Measurements from ENCODE around the gene ZSCAN16.
"Not testable (repeated sequence)": the region's sequence is repeated elsewhere in the genome, so short reads cannot be mapped to it uniquely, and the experiment has no call there.

ZSCAN16 gene

GRCh38 chr6:28118217-28118616 lies 6.2 kb upstream of the ZSCAN16 start:
- Histone ChIP-seq H3K4me3 (IDR thresholded peaks at IDR 0.05; ENCODE audit: insufficient read depth, low read depth, low read length) (no peak overlapping the region), H3K36me3 (ENCODE audit: insufficient read depth) (no peaks in the 10 kb centered on the region), H2AFZ (ENCODE audit: low read depth) (no peak overlapping the region), H4K20me1 (ENCODE audit: insufficient read depth) (no peaks in the 10 kb centered on the region), H3K4me1 (ENCODE audit: low read depth, poor library complexity, severe bottlenecking) (no peaks in the 10 kb centered on the region), H3K9ac (no peak overlapping the region), H3K27me3 (ENCODE audit: insufficient read depth, low read depth) (no peaks in the 10 kb centered on the region), H3K79me2 (ENCODE audit: insufficient read depth, low read depth) (no peaks in the 10 kb centered on the region), H3K27ac (no peak overlapping the region), H3K4me2 (no peak overlapping the region)
- no peak for TF ChIP-seq CTCF (conservative IDR thresholded peaks at IDR 0.05; ENCODE audit: low read depth, low read length)

GRCh38 chr6:28121876-28122275 lies 2.5 kb upstream of the ZSCAN16 start:
- Histone ChIP-seq H3K36me3 (ENCODE audit: insufficient read depth) (no peaks in the 10 kb centered on the region), H3K27ac (no peak overlapping the region), H3K4me1 (ENCODE audit: low read depth, poor library complexity, severe bottlenecking) (peaks cover 12% of the 10 kb centered on the region), H4K20me1 (ENCODE audit: insufficient read depth) (no peaks in the 10 kb centered on the region), H3K4me2 (no peak overlapping the region), H3K79me2 (ENCODE audit: insufficient read depth, low read depth) (no peaks in the 10 kb centered on the region), H3K27me3 (ENCODE audit: insufficient read depth, low read depth) (no peaks in the 10 kb centered on the region), H2AFZ (ENCODE audit: low read depth) (no peak overlapping the region), H3K9ac (no peak overlapping the region), H3K4me3 (IDR thresholded peaks at IDR 0.05; ENCODE audit: insufficient read depth, low read depth, low read length) (no peak overlapping the region)
- no peak for TF ChIP-seq CTCF (conservative IDR thresholded peaks at IDR 0.05; ENCODE audit: low read depth, low read length)

- H3K4me3 ChIP-seq (IDR thresholded peaks at IDR 0.05; ENCODE audit: insufficient read depth, low read depth, low read length); H3K9ac ChIP-seq; H3K4me2 ChIP-seq; H2AFZ ChIP-seq (ENCODE audit: low read depth); H4K20me1 ChIP-seq (ENCODE audit: insufficient read depth); H3K79me2 ChIP-seq (ENCODE audit: insufficient read depth, low read depth); H3K36me3 ChIP-seq (ENCODE audit: insufficient read depth); H3K27ac ChIP-seq; H3K27me3 ChIP-seq (ENCODE audit: insufficient read depth, low read depth): not testable (repeated sequence)
- H3K4me1 ChIP-seq (ENCODE audit: low read depth, poor library complexity, severe bottlenecking) = peaks cover 12% of the 10 kb centered on the region
Observed at GRCh38 chr6:28122283-28122682, 2.1 kb upstream of the ZSCAN16 start.

- Histone ChIP-seq H4K20me1 (ENCODE audit: insufficient read depth) (no peaks in the 10 kb centered on the region), H2AFZ (ENCODE audit: low read depth) (peak overlapping the region; percentile 58), H3K4me1 (ENCODE audit: low read depth, poor library complexity, severe bottlenecking) (peaks cover 12% of the 10 kb centered on the region), H3K27ac (no peak overlapping the region), H3K27me3 (ENCODE audit: insufficient read depth, low read depth) (no peaks in the 10 kb centered on the region), H3K79me2 (ENCODE audit: insufficient read depth, low read depth) (no peaks in the 10 kb centered on the region), H3K4me3 (IDR thresholded peaks at IDR 0.05; ENCODE audit: insufficient read depth, low read depth, low read length) (no peak overlapping the region), H3K4me2 (peak overlapping the region; percentile 46; the same call in 1 of the 2 replicates), H3K36me3 (ENCODE audit: insufficient read depth) (peaks cover 4% of the 10 kb centered on the region; the same call in 1 of the 2 replicates), H3K9ac (peak overlapping the region; percentile 32; the same call in 1 of the 2 replicates)
- TF ChIP-seq CTCF (conservative IDR thresholded peaks at IDR 0.05; ENCODE audit: low read depth, low read length) = no peak
Observed at GRCh38 chr6:28124971-28125353, 553 bp downstream of the ZSCAN16 start.

- no peak overlapping the region for H3K27ac ChIP-seq
Observed at GRCh38 chr6:28125401-28125800, 992 bp downstream of the ZSCAN16 start.

More at GRCh38 chr6:28125401-28125800, 992 bp downstream of the ZSCAN16 start:
- Histone ChIP-seq H3K4me2 (peak overlapping the region; percentile 46; the same call in 1 of the 2 replicates), H3K9ac (no peak overlapping the region), H3K36me3 (ENCODE audit: insufficient read depth) (peaks cover 4% of the 10 kb centered on the region; the same call in 1 of the 2 replicates), H4K20me1 (ENCODE audit: insufficient read depth) (no peaks in the 10 kb centered on the region), H3K27me3 (ENCODE audit: insufficient read depth, low read depth) (no peaks in the 10 kb centered on the region), H2AFZ (ENCODE audit: low read depth) (no peak overlapping the region), H3K4me3 (IDR thresholded peaks at IDR 0.05; ENCODE audit: insufficient read depth, low read depth, low read length) (no peak overlapping the region), H3K4me1 (ENCODE audit: low read depth, poor library complexity, severe bottlenecking) (peaks cover 12% of the 10 kb centered on the region), H3K79me2 (ENCODE audit: insufficient read depth, low read depth) (no peaks in the 10 kb centered on the region)
- no peak for TF ChIP-seq CTCF (conservative IDR thresholded peaks at IDR 0.05; ENCODE audit: low read depth, low read length)

All from KMS-11 (cell line).